Fibroblast of mammary gland (primary cell): ENCODE data around the gene NFKB1.

Experiments
- DNase-seq: peaks from one replicate; pipeline ENCODE4 v3.0.0-alpha.2; 2010; ENCODE audit warnings: low read depth
- H3K4me3 ChIP-seq: 2 replicates; pipeline ENCODE4 v1.5.1; 2011; ENCODE audit warnings: low read depth, mild to moderate bottlenecking, low read length, moderate library complexity; ENCODE audit not compliant: control insufficient read depth
- TF ChIP-seq, protein P1 (sequence below): conservative IDR thresholded peaks from 2 replicates; pipeline ENCODE4 v1.5.1; 2011; ENCODE audit warnings: low read depth, low read length, inconsistent platforms; ENCODE audit not compliant: control insufficient read depth, insufficient read depth

NFKB1 gene

DNA sequence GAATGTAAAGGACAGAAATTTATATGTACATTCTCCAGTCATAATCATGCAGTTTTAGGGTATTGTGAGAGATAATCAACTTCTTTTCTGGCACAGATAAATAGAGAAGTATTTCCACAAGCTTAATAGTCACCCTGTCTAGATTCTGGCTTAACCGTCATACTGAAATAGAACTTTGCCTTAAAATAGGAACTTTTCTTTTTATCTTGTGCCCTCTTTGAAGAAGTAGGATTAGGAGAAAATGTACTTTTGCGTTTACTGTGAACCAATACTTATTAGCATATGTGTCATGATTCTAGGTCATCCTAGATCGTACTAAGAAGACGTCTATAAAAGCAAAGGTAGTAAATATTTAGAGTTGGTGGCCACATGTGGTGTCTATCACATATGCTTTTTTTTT is 95.4 kb downstream of the NFKB1 start:
- H3K4me3 ChIP-seq, result no peak overlapping the region
- TF ChIP-seq, protein P1, sequence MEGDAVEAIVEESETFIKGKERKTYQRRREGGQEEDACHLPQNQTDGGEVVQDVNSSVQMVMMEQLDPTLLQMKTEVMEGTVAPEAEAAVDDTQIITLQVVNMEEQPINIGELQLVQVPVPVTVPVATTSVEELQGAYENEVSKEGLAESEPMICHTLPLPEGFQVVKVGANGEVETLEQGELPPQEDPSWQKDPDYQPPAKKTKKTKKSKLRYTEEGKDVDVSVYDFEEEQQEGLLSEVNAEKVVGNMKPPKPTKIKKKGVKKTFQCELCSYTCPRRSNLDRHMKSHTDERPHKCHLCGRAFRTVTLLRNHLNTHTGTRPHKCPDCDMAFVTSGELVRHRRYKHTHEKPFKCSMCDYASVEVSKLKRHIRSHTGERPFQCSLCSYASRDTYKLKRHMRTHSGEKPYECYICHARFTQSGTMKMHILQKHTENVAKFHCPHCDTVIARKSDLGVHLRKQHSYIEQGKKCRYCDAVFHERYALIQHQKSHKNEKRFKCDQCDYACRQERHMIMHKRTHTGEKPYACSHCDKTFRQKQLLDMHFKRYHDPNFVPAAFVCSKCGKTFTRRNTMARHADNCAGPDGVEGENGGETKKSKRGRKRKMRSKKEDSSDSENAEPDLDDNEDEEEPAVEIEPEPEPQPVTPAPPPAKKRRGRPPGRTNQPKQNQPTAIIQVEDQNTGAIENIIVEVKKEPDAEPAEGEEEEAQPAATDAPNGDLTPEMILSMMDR, result no peak
- DNase-seq, result no peak

DNA sequence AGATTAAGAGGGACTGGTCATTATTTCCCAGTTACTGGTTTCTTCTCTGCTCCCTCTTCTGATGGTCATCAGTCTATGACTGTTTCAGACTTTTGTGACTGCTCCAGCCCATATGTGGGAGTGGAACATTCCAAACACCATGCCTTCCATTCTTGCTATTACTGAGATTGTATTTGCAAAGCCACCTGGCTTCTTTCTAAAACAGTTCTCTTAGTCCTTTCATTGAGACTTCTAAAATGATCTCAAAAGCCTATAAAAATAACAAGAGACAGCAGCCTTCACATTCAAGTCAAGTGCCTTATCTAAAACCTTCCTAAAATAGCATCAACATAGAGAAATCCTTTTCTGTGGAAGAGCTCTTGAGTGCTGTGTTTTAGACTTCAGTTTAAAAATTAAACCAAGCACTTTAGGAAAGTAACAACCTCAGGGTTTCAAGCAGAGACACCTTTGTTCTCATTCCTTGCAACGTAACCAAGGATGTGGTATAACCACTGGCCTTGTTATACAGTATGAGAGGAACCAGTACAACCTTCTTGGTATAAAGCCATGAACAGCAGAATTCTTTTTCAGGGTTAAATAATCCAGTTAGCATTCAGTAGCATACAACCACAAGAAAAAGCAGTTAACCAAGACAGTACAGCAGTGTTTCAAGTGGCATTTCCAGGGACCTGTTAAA is 97.1 kb downstream of the NFKB1 start:
- TF ChIP-seq, protein P1, result no peak

DNA sequence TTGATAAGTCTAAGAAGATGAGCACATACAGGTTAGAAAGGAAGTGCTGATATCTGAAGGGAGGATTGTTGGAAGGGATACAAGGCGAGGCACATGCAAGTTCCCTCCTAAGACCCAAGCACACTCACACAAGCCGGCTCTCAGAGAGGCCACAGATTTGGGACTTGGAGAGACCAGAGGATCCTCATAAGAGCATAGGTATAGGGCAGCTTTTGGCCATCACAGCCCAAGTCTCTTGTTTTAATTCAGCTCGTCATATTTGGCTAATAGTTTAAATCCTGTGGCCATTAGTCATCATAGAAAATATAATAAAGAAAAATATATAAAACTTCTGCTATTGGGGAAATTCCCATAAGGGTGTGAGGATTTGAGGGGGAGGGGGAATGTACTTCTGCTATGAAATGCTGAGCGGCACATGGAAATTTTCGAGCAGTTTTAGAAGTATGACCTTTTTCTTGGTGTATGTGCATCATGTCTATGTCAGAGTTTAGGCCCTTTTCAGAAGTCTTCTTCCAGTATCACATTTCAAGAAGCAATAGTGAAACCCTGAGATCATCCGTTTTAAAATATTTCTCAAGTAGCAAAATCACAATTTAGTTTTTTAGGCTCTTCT is 97.7 kb downstream of the NFKB1 start:
- TF ChIP-seq, protein P1, result no peak
- no peak overlapping the region for H3K4me3 ChIP-seq
- no peak for DNase-seq

More for the DNA sequence above, 97.1 kb downstream of the NFKB1 start:
- DNase-seq, result no peak
- H3K4me3 ChIP-seq, result no peak overlapping the region

DNA sequence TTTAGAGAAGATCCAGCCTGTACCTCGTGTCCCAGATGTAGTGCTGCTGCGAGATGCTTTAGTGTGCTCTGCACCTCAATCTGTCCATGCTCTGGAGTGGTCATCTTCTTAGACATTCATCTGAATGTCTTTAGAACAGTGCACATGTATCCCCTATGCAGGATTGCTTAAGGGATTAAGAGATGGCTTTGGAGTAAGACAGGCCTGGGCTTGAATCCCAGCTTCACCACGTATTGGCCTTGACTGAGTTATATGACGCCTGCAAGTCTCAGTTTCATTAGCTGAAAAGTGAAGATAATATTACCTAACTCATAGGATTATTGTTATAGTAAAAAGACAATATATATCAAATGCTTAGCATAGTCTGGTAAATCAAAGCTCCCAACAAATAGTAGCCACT is 98.3 kb downstream of the NFKB1 start:
- no peak overlapping the region for H3K4me3 ChIP-seq
- TF ChIP-seq, protein P1, result no peak
- DNase-seq, result no peak

DNA sequence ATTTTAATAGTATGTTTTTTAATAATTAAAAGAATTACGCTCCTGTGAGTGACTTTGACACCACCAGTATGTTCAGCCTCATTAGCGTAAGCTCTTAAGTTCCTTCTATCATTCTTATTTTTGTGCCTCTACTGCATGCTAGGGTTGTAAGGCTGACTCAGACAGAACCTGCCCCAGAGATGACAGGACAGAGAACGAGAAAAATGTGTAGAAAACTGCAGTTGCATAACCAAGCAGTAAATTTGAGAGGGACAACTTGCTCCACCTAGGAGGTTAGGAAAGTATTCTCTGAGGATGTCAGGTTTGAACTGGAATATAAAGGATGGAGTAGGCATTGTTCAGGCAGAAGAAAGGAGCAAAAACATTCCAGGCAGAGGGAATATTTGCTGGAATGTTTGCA is 98.7 kb downstream of the NFKB1 start:
- no peak overlapping the region for H3K4me3 ChIP-seq
- DNase-seq, result no peak
- TF ChIP-seq, protein P1, result no peak

DNA sequence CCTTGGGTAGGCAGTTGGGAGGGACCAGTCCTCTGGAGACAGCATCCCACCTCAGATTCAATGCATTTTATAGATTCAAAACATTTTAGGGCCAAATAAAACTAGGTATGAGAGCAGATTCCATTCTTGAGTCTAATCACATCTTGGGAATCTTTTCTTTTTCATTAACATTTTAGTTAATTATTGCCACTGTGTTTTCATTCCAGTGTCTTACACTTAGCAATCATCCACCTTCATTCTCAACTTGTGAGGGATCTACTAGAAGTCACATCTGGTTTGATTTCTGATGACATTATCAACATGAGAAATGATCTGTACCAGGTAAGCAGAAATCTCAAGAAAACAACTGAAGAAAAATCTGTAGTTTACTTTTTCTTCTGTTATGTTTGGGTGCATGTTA is 99.5 kb downstream of the NFKB1 start:
- DNase-seq, result no peak
- no peak overlapping the region for H3K4me3 ChIP-seq
- TF ChIP-seq, protein P1, result no peak
